ENCODE data around the gene NGFR. TPM values are rescaled to one million over a fixed set of nuclear protein-coding genes. Genes with fewer than 3 reads are reported as not detected.

The NGFR gene, protein sequence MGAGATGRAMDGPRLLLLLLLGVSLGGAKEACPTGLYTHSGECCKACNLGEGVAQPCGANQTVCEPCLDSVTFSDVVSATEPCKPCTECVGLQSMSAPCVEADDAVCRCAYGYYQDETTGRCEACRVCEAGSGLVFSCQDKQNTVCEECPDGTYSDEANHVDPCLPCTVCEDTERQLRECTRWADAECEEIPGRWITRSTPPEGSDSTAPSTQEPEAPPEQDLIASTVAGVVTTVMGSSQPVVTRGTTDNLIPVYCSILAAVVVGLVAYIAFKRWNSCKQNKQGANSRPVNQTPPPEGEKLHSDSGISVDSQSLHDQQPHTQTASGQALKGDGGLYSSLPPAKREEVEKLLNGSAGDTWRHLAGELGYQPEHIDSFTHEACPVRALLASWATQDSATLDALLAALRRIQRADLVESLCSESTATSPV
- 20.4 TPM for polyA plus RNA-seq
- long read RNA-seq, donor 1, transcript NGFR-201 (6 exons, 3,417 nt) = major isoform, 5 of 5 reads
- long read RNA-seq, donor 1, partial matches to known transcripts = 0 of 5 reads
- long read RNA-seq, donor 1, other reads (novel, unspliced or antisense) = 0 of 5 reads
- long read RNA-seq, donor 2, transcript NGFR-201 (6 exons, 3,417 nt) = major isoform, 6 of 6 reads
- long read RNA-seq, donor 2, partial matches to known transcripts = 0 of 6 reads
- long read RNA-seq, donor 2, other reads (novel, unspliced or antisense) = 0 of 6 reads
- long read RNA-seq, donor 3 = 0 reads
- long read RNA-seq, donor 4 = 0 reads
- long read RNA-seq, donor 5, transcript NGFR-201 (6 exons, 3,417 nt) = major isoform, 11 of 11 reads
- long read RNA-seq, donor 5, partial matches to known transcripts = 0 of 11 reads
- long read RNA-seq, donor 5, other reads (novel, unspliced or antisense) = 0 of 11 reads
- long read RNA-seq, donor 6 = 0 reads
- long read RNA-seq, donor 7, partial matches to known transcripts = 0 of 3 reads
- long read RNA-seq, donor 7, other reads (novel, unspliced or antisense) = 0 of 3 reads
- long read RNA-seq, donor 8, partial matches to known transcripts = 0 of 1 reads
- long read RNA-seq, donor 8, other reads (novel, unspliced or antisense) = 0 of 1 reads
- long read RNA-seq, donor 9, partial matches to known transcripts = 0 of 2 reads
- long read RNA-seq, donor 9, other reads (novel, unspliced or antisense) = 0 of 2 reads
- long read RNA-seq, donor 10, partial matches to known transcripts = 0 of 3 reads
- long read RNA-seq, donor 10, other reads (novel, unspliced or antisense) = 0 of 3 reads
- long read RNA-seq, donor 11, partial matches to known transcripts = 11 of 14 reads
- long read RNA-seq, donor 11, other reads (novel, unspliced or antisense) = 0 of 14 reads

DNA sequence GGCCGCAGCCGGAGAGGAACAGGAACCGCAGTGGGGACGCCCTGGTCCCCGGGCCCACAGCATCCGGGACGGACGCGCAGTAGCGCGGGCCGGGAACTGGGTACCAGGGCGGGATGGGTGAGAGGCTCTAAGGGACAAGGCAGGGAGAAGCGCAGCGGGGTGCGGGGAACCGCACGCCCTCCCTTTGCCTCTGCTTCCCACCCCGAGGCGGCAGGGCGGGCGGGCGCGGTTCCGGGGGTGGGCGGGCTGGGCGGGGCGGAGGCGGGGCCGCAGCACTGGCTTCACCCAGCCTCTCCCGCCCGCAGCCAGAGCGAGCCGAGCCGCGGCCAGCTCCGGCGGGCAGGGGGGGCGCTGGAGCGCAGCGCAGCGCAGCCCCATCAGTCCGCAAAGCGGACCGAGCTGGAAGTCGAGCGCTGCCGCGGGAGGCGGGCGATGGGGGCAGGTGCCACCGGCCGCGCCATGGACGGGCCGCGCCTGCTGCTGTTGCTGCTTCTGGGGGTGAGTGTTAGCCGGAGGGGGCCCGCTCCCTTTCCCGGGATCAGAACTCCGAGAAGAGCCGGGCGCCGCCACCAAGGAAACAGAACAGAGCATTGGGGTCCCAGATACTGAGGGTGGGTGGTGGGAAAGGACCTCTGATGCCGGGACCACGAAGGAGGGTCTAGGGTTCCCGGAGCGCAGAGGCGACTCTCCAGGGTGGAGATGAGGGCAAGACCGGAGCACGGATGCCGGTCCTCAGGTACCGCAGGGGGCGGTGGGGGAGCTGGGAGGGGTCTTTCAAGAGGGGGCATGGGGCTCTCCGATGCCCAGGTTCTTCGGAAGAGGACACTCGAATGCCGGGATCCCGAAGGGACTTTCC, at the start of gene NGFR:
Gene NGFR (plus strand): TSS at position 308 of the 856 bp plus-strand sequence. CDS start 125 bp downstream, at position 433.
- Histone ChIP-seq H3K36me3 (ENCODE audit: control insufficient read depth, insufficient read depth, low read length) (no peaks in the 10 kb centered on the region), H3K27me3 (ENCODE audit: control insufficient read depth, insufficient read depth, low read length) (peaks cover 84% of the 10 kb centered on the region), H3K9me3 (ENCODE audit: control insufficient read depth, low read depth, low read length) (peaks cover 6% of the 10 kb centered on the region), H3K27ac (ENCODE audit: low read length) (no peak within 1 kb of the TSS), H3K4me3 (ENCODE audit: low read length) (peak within 1 kb of the TSS; percentile 50), H3K4me1 (ENCODE audit: control insufficient read depth, insufficient read depth, low read length) (peaks cover 26% of the 10 kb centered on the region)
- peak in 1 of 2 donors; percentile 37 for DNase-seq
- no CpG with 5 or more reads among the region's 79 CpGs for WGBS (ENCODE audit: insufficient coverage, low lambda C conversion rate)

DNA sequence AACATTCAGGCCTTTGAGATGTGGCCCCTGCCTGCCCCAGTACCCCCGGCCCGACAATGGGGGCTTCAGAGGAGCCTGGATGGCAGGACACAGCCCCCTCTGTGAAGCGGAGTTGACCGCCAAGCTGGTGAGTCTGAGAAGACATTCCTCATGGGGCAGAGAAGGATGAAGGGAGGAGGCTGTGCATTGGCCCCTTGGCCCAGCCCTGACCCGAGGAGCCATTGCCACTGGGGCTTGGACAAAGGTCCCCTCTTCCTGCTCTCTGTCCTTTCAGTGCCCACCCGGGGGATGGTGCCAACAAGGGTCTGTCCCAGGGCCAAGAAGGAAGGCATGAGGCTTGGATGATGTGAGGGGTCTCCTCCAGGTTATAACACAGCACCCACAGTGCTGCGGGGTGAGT, 49.5 kb upstream of the NGFR start:
- peaks cover 2% of the 10 kb centered on the region for H3K4me1 ChIP-seq (ENCODE audit: control insufficient read depth, insufficient read depth, low read length)
- no peak overlapping the region for H3K27ac ChIP-seq (ENCODE audit: low read length)
- no CpG with 5 or more reads among the region's 7 CpGs for WGBS (ENCODE audit: insufficient coverage, low lambda C conversion rate)
- no peaks in the 10 kb centered on the region for H3K9me3 ChIP-seq (ENCODE audit: control insufficient read depth, low read depth, low read length)
- DNase-seq = no peak
- H3K27me3 ChIP-seq (ENCODE audit: control insufficient read depth, insufficient read depth, low read length) = peaks cover 35% of the 10 kb centered on the region
- no peak overlapping the region for H3K4me3 ChIP-seq (ENCODE audit: low read length)
- no peaks in the 10 kb centered on the region for H3K36me3 ChIP-seq (ENCODE audit: control insufficient read depth, insufficient read depth, low read length)

DNA sequence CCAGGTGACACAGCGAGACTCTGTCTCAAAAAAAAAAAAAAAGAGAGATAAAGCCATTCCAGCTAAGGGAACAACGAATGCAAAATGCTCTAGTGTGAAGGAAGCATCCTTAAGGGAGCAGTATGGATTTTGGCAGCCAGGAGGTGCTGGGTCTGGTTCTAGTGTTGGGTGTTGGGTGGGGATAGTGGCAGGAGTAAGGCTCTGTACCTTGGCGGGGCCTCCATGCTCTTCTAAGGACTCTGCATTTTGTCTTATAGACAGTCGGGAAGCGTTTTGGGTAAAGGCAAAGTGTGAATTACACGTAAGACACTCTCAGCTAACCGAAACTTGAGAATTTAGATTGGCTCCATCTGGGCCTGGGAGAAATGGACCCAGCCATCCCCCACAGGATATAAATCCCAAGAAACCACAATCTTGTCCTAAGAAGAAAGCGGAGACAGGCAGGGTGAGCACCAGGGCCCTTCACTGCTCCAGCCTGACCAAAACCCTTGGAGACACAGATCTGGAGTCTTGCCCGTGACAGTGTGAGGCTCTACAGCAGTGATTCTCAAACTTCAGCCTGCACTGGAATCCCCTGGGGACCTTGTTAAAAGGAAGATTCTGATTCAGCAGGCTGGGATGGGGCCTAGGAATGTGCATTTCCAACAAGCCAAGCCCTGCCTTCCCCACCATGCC, 47.3 kb upstream of the NGFR start:
- Histone ChIP-seq H3K9me3 (ENCODE audit: control insufficient read depth, low read depth, low read length) (no peaks in the 10 kb centered on the region), H3K27me3 (ENCODE audit: control insufficient read depth, insufficient read depth, low read length) (peaks cover 23% of the 10 kb centered on the region), H3K4me3 (ENCODE audit: low read length) (no peak overlapping the region), H3K36me3 (ENCODE audit: control insufficient read depth, insufficient read depth, low read length) (no peaks in the 10 kb centered on the region), H3K4me1 (ENCODE audit: control insufficient read depth, insufficient read depth, low read length) (peaks cover 2% of the 10 kb centered on the region), H3K27ac (ENCODE audit: low read length) (no peak overlapping the region)
- WGBS (ENCODE audit: insufficient coverage, low lambda C conversion rate) = 96% methylated on average over 4 of the region's 9 CpGs
- no peak for DNase-seq

DNA sequence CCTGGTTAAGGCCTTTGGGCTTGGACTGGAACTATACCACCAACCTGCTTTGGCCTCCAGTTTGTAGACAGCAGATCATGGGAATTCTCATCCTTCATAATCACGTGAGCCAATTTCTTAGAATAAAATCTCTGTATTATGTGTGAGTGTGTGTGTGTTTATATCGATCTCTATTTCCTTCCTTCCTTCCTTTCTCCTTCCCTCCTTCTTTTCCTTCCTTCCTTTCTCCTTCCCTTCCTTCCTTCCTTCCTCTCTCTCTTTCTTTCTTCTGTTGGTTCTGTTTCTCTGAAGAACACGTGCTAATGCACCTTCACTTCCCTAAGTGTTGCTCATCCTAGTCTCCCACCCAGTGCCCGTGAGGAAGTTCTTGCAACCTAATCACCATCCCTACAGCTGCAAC, 44.9 kb upstream of the NGFR start:
- H3K27me3 ChIP-seq (ENCODE audit: control insufficient read depth, insufficient read depth, low read length) = peaks cover 32% of the 10 kb centered on the region
- H3K9me3 ChIP-seq (ENCODE audit: control insufficient read depth, low read depth, low read length) = no peaks in the 10 kb centered on the region
- no peak overlapping the region for H3K27ac ChIP-seq (ENCODE audit: low read length)
- H3K36me3 ChIP-seq (ENCODE audit: control insufficient read depth, insufficient read depth, low read length) = no peaks in the 10 kb centered on the region
- no peak for DNase-seq
- H3K4me1 ChIP-seq (ENCODE audit: control insufficient read depth, insufficient read depth, low read length) = peaks cover 2% of the 10 kb centered on the region
- 86% methylated on average over 1 of the region's 4 CpGs for WGBS (ENCODE audit: insufficient coverage, low lambda C conversion rate)
- no peak overlapping the region for H3K4me3 ChIP-seq (ENCODE audit: low read length)

DNA sequence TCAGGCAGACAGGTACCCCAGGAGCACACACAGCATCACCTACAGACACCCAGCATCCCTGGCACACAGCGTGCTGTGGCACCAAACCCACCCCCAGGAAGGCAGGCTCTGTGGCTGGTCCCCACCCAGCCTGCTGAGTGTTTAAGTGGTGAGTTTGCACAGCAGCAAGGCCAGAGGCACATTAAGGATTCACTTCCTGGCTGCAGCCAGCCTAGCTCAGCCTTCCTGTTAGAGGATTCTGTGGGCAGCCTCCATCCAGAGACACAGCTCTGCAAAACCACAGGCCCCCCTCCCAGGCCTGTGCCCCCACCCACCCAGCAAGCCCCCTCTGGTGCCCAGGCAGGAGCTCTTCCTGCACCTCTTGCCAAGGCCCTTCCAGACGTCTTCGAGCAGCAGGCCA, 44.4 kb upstream of the NGFR start:
- peaks cover 34% of the 10 kb centered on the region for H3K27me3 ChIP-seq (ENCODE audit: control insufficient read depth, insufficient read depth, low read length)
- no peaks in the 10 kb centered on the region for H3K9me3 ChIP-seq (ENCODE audit: control insufficient read depth, low read depth, low read length)
- no peak overlapping the region for H3K27ac ChIP-seq (ENCODE audit: low read length)
- H3K36me3 ChIP-seq (ENCODE audit: control insufficient read depth, insufficient read depth, low read length) = no peaks in the 10 kb centered on the region
- H3K4me1 ChIP-seq (ENCODE audit: control insufficient read depth, insufficient read depth, low read length) = peaks cover 2% of the 10 kb centered on the region
- no peak for DNase-seq
- H3K4me3 ChIP-seq (ENCODE audit: low read length) = no peak overlapping the region
- WGBS (ENCODE audit: insufficient coverage, low lambda C conversion rate) = no CpG with 5 or more reads among the region's 3 CpGs

DNA sequence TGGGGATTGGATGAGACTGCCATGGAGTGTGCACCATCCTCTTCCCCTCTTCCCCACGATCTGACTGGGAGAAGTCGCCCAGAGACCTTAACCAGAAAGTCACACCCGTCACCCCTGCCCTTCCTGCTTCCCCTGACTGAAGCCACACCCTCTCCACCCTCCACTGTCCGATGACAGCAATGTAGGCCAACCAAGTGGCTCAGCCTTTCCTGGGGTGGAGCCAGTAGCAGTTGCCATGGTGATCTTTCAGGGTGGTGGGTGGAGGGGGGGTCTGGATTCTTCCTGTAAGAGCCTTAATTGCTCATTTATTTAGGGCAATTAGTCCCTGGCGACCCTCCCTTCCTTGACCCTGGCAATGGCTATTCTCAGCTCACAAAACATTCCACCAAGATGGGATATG, 42.9 kb upstream of the NGFR start:
- DNase-seq = no peak
- H3K36me3 ChIP-seq (ENCODE audit: control insufficient read depth, insufficient read depth, low read length) = no peaks in the 10 kb centered on the region
- H3K27me3 ChIP-seq (ENCODE audit: control insufficient read depth, insufficient read depth, low read length) = peaks cover 40% of the 10 kb centered on the region
- no peaks in the 10 kb centered on the region for H3K9me3 ChIP-seq (ENCODE audit: control insufficient read depth, low read depth, low read length)
- WGBS (ENCODE audit: insufficient coverage, low lambda C conversion rate) = no CpG with 5 or more reads among the region's 5 CpGs
- H3K4me3 ChIP-seq (ENCODE audit: low read length) = no peak overlapping the region
- H3K27ac ChIP-seq (ENCODE audit: low read length) = no peak overlapping the region
- H3K4me1 ChIP-seq (ENCODE audit: control insufficient read depth, insufficient read depth, low read length) = peaks cover 2% of the 10 kb centered on the region

DNA sequence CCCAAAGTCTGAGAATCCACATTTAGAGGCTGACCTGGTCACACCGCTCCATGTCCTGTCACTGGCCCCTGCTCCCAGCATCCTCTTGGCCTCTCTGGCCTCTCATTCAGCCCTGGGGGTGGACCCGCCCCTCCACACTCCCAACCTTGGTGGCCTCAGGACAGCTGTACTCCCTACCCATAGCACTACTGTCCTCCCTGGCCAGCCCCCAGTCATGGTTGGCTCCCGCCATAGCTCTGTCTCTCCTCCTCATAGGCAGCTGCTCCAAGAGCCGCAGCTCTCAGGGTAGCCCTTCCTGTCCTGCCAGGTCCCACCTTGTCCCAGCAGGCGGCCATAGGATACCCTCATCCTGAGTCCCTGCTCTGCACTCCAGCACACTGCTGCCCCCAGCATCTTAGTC, 42.4 kb upstream of the NGFR start:
- H3K4me1 ChIP-seq (ENCODE audit: control insufficient read depth, insufficient read depth, low read length) = peaks cover 2% of the 10 kb centered on the region
- no peak overlapping the region for H3K4me3 ChIP-seq (ENCODE audit: low read length)
- no peaks in the 10 kb centered on the region for H3K36me3 ChIP-seq (ENCODE audit: control insufficient read depth, insufficient read depth, low read length)
- H3K27me3 ChIP-seq (ENCODE audit: control insufficient read depth, insufficient read depth, low read length) = peaks cover 45% of the 10 kb centered on the region
- no peaks in the 10 kb centered on the region for H3K9me3 ChIP-seq (ENCODE audit: control insufficient read depth, low read depth, low read length)
- no CpG with 5 or more reads among the region's 5 CpGs for WGBS (ENCODE audit: insufficient coverage, low lambda C conversion rate)
- no peak overlapping the region for H3K27ac ChIP-seq (ENCODE audit: low read length)
- DNase-seq = no peak

DNA sequence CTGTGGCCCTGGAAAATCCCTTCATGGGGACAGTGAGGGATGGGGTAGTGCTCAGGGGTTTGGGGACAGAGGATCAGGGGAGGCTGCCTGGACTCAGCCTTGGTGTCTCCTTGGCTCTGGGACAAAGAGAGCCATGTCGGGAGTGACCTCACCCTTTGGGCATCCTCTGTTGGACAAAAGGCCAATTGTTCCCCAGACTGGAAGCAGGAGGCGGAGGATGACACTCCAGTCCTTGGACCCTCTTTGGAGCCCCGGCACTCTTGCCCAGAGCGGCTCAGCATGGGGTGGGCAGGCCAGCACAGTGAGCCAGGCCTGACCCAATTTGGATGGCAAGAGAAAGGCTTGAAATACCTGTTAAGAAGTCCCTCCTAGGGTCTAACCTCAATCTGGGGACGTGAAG, 41.0 kb upstream of the NGFR start:
- no CpG with 5 or more reads among the region's 5 CpGs for WGBS (ENCODE audit: insufficient coverage, low lambda C conversion rate)
- Histone ChIP-seq H3K27ac (ENCODE audit: low read length) (no peak overlapping the region), H3K36me3 (ENCODE audit: control insufficient read depth, insufficient read depth, low read length) (no peaks in the 10 kb centered on the region), H3K9me3 (ENCODE audit: control insufficient read depth, low read depth, low read length) (no peaks in the 10 kb centered on the region), H3K4me1 (ENCODE audit: control insufficient read depth, insufficient read depth, low read length) (no peaks in the 10 kb centered on the region), H3K4me3 (ENCODE audit: low read length) (no peak overlapping the region), H3K27me3 (ENCODE audit: control insufficient read depth, insufficient read depth, low read length) (peaks cover 43% of the 10 kb centered on the region)
- no peak for DNase-seq

DNA sequence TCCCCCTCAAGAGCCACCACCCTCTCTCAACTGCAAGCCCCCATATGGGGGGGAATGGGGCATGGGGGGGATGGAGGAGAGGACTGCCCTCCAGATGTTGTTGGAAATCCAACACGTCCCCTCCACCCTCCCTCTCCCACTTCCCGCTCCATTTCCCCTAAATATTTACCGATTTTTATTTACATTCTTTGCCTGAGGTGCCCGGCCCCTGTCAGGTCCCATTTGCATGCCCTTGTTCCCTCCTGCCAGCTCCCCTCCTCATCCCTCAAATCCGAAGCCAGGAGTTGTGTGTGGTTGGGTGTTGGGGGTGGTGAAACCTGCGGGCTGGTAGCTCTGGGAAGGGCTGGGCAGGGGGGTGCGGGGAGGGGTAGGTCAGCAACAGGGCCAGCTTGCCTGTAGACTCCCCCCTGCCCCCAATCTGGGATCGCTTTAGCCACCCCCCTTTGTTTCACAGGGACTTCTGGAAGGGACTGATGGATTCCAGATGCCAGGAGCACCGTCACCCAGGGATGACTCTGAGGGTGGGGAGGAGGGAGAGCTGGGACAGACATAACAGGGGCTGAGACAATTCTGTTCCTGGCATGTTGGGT, 39.7 kb upstream of the NGFR start:
- H3K4me1 ChIP-seq (ENCODE audit: control insufficient read depth, insufficient read depth, low read length) = no peaks in the 10 kb centered on the region
- no peak for DNase-seq
- H3K4me3 ChIP-seq (ENCODE audit: low read length) = no peak overlapping the region
- H3K36me3 ChIP-seq (ENCODE audit: control insufficient read depth, insufficient read depth, low read length) = no peaks in the 10 kb centered on the region
- peak overlapping the region; percentile 52 for H3K27ac ChIP-seq (ENCODE audit: low read length)
- H3K9me3 ChIP-seq (ENCODE audit: control insufficient read depth, low read depth, low read length) = no peaks in the 10 kb centered on the region
- H3K27me3 ChIP-seq (ENCODE audit: control insufficient read depth, insufficient read depth, low read length) = peaks cover 53% of the 10 kb centered on the region
- WGBS (ENCODE audit: insufficient coverage, low lambda C conversion rate) = no CpG with 5 or more reads among the region's 9 CpGs

All from large intestine (tissue), 12 donors.